Gastroesophageal sphincter (tissue), 3 donors: ENCODE measurements around the gene KCNN3.

Source experiments
- CTCF ChIP-seq, 4 experiments: fragments of 200-600 bp in 2 of 4; fragments of 450-650 bp in 2 of 4; sonication (generic) in 1 of 4; IDR thresholded peaks; one replicate each; pipeline ENCODE4 v1.5.1; 2017 to 2019; ENCODE audit warnings: antibody characterized with exemption in 4 of 4, mild to moderate bottlenecking in 2 of 4, moderate library complexity in 2 of 4
- EP300 ChIP-seq: sonication (generic); formaldehyde crosslinking; IDR thresholded peaks from one replicate; pipeline ENCODE4 v1.6.1; 2017; ENCODE audit warnings: antibody characterized with exemption, mild to moderate bottlenecking
- POLR2A ChIP-seq, 2 donors: fragments of 450-650 bp; IDR thresholded peaks; one replicate each; pipeline ENCODE4 v1.6.1; 2017; ENCODE audit warnings: antibody characterized with exemption in 2 of 2, mild to moderate bottlenecking in 2 of 2, moderate library complexity in 1 of 2
- POLR2AphosphoS5 ChIP-seq: sonication (generic); formaldehyde crosslinking; IDR thresholded peaks from one replicate; pipeline ENCODE4 v1.6.1; 2017; ENCODE audit warnings: antibody characterized with exemption

GRCh38 chr1:154711416-154711815, 158.7 kb downstream of the KCNN3 start:
- TF ChIP-seq CTCF (IDR thresholded peaks at IDR 0.05) (no peak), POLR2A (IDR thresholded peaks at IDR 0.05) (no peak), EP300 (no peak), POLR2AphosphoS5 (no peak)
